IgD-negative memory B cell (primary cell): ENCODE data around the gene FZD10. TPM values are rescaled to one million over a fixed set of nuclear protein-coding genes. Genes with fewer than 3 reads are reported as not detected.
A peak's percentile ranks its signal among the peaks of the same experiment; 100 is the strongest.

Source experiments
- H3K27ac Mint-ChIP-seq, 3 donors: one replicate each; pipeline ENCODE4 v1.8.0; 2020 to 2022; ENCODE audit warnings: mild to moderate bottlenecking in 3 of 3, mixed read lengths in 3 of 3, moderate library complexity in 1 of 3
- H3K27me3 Mint-ChIP-seq: one replicate; pipeline ENCODE4 v1.8.0; 2021; ENCODE audit warnings: mixed read lengths
- H3K36me3 Mint-ChIP-seq: one replicate; pipeline ENCODE4 v1.8.0; 2020; ENCODE audit warnings: mild to moderate bottlenecking, mixed read lengths
- H3K4me1 Mint-ChIP-seq, 3 donors: one replicate each; pipeline ENCODE4 v1.8.0; 2020 to 2022; ENCODE audit warnings: mixed read lengths in 3 of 3, mild to moderate bottlenecking in 1 of 3
- H3K4me3 Mint-ChIP-seq, 4 donors: one replicate each; pipeline ENCODE4 v1.8.0; 2020 to 2022; ENCODE audit warnings: mild to moderate bottlenecking in 4 of 4, mixed read lengths in 4 of 4, moderate library complexity in 3 of 4
- H3K9me3 Mint-ChIP-seq, 3 donors: one replicate each; pipeline ENCODE4 v1.8.0; 2020 to 2021; ENCODE audit warnings: mixed read lengths in 3 of 3, mild to moderate bottlenecking in 1 of 3
- polyA plus RNA-seq: library from polyadenylated mRNA; unstranded; fragments of 300-500 nt; fragmentation: Illumina TruSeq; gene quantifications from one replicate; pipeline ENCODE4 v1.2.3, GENCODE V29; 2021

The FZD10 gene, protein sequence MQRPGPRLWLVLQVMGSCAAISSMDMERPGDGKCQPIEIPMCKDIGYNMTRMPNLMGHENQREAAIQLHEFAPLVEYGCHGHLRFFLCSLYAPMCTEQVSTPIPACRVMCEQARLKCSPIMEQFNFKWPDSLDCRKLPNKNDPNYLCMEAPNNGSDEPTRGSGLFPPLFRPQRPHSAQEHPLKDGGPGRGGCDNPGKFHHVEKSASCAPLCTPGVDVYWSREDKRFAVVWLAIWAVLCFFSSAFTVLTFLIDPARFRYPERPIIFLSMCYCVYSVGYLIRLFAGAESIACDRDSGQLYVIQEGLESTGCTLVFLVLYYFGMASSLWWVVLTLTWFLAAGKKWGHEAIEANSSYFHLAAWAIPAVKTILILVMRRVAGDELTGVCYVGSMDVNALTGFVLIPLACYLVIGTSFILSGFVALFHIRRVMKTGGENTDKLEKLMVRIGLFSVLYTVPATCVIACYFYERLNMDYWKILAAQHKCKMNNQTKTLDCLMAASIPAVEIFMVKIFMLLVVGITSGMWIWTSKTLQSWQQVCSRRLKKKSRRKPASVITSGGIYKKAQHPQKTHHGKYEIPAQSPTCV
- not detected for polyA plus RNA-seq

DNA sequence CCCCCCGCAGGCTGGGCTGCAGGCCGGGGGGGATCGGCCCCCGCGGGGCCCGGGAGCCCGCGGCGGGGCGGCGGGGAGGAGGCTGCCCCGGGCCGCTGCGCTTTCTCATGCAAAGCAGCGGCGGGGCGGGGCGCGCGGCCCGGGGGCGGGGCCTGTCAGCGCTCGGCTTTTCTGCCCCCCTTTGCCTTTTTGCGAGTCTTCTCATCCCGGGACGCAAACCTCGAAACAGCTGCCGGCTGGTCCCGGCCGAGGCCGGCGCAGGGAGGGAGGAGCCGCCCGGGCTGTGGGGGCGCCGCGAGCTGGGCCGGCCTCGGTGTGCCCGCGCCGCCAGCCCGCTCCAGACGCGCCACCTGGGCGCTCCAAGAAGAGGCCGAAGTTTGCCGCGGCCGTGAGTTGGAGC, at the start of gene FZD10:
FZD10 (plus strand) TSS at position 198 of the 400 bp plus-strand sequence. CDS start 479 bp downstream, outside the sequence.
- H3K27ac Mint-ChIP-seq: no peak within 1 kb of the TSS
- peaks cover 0 to 3% (median 0%) of the 10 kb centered on the region in 3 donors for H3K9me3 Mint-ChIP-seq
- peak within 1 kb of the TSS in 2 of 4 donors; percentile 72 to 76 for H3K4me3 Mint-ChIP-seq
- peaks cover 25% of the 10 kb centered on the region for H3K27me3 Mint-ChIP-seq
- H3K4me1 Mint-ChIP-seq: peaks cover 0 to 2% (median 1%) of the 10 kb centered on the region in 3 donors
- no peaks in the 10 kb centered on the region for H3K36me3 Mint-ChIP-seq

DNA sequence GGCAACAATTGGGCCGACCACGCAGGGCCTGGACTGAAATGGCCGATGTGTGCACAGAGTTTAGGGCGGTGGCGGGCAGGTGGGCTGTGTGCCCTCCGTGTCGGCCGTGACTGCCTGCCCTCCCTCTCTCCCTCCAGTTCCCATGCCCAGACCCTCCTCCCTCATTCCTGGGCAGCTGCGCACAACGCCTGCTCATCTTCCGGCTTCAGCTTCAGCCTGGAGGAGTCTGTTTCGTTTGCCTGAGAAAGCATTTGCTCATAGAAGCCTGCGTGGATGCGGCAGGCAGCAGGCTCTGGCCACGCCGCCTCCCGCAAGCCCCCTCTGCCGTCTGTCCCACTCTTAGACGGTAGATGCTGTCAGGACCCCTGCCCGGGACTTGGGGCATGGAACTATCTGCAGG, 47.3 kb upstream of the FZD10 start:
- no peak overlapping the region for H3K4me3 Mint-ChIP-seq
- H3K27me3 Mint-ChIP-seq: no peaks in the 10 kb centered on the region
- no peak overlapping the region for H3K27ac Mint-ChIP-seq
- H3K36me3 Mint-ChIP-seq: no peaks in the 10 kb centered on the region
- no peaks in the 10 kb centered on the region for H3K4me1 Mint-ChIP-seq
- H3K9me3 Mint-ChIP-seq: peaks cover 3 to 5% (median 5%) of the 10 kb centered on the region in 3 donors

DNA sequence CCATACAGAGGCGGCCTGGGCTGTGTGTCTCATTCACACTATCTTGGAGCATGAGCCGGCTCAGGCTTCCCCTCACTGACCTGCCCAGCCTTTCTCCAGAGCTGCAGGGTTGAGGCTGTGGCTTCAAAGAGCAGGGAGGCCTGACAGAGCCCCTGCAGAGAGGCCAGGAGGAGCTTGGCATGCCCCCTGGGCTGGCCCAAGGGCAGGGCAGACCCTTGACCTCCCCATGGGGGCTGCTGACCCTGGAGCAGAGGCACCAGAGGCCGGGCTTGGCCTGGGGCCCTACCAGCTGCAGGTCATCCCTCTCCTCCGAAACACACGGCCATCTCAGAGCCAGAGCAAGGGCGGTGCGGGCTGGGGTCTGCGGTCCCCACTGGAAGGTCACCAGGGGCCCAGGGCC, 46.6 kb upstream of the FZD10 start:
- Mint-ChIP-seq H3K9me3 (peaks cover 0 to 5% (median 3%) of the 10 kb centered on the region in 3 donors), H3K4me1 (no peaks in the 10 kb centered on the region), H3K27ac (no peak overlapping the region), H3K36me3 (no peaks in the 10 kb centered on the region), H3K27me3 (no peaks in the 10 kb centered on the region), H3K4me3 (no peak overlapping the region)

DNA sequence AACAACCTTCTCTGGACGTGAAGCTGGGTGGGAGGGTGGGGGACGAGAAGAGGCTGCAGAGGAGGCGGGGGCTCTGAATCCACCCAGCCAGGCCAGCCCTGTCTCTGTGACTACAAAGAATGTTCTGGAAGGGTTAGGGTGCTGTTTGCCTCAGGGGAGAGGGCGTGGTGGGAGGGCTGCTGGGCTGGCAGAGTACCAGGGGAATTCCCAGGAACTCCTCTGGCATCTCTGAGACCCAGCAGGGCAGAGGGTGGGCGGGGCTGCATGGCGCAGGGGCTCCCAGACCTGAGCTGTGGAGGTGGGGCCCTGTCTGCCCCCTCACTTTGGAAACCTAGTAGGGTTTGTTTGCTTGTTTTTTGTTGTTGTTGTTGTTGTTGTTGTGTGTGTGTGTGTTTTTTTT, 45.5 kb upstream of the FZD10 start:
- Mint-ChIP-seq H3K4me1 (no peaks in the 10 kb centered on the region), H3K4me3 (no peak overlapping the region), H3K27ac (no peak overlapping the region), H3K9me3 (peaks cover 0 to 5% (median 3%) of the 10 kb centered on the region in 3 donors), H3K27me3 (no peaks in the 10 kb centered on the region), H3K36me3 (no peaks in the 10 kb centered on the region)

DNA sequence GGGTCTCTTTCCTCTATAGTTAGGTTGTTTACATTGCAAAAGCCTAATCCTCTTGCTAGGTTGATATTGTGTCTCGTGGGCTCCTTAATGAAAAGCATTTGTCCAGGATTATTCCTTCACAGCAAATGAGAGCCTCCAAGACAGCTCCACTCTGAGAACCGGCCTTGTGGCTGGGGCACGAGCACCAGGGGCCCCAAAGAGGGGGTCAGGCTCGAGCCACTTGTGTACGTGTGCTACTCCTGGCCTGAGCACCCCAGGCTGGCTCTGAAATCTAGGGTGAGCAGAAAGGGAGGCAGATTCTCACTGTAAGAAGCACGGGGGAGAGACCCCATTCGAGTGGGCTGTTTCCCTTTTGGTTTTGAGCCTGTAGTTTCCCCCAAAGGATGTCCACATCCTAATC, 45.0 kb upstream of the FZD10 start:
- H3K4me1 Mint-ChIP-seq: no peaks in the 10 kb centered on the region
- no peaks in the 10 kb centered on the region for H3K27me3 Mint-ChIP-seq
- no peaks in the 10 kb centered on the region for H3K36me3 Mint-ChIP-seq
- H3K27ac Mint-ChIP-seq: no peak overlapping the region
- no peak overlapping the region for H3K4me3 Mint-ChIP-seq
- peaks cover 0 to 5% (median 3%) of the 10 kb centered on the region in 3 donors for H3K9me3 Mint-ChIP-seq

DNA sequence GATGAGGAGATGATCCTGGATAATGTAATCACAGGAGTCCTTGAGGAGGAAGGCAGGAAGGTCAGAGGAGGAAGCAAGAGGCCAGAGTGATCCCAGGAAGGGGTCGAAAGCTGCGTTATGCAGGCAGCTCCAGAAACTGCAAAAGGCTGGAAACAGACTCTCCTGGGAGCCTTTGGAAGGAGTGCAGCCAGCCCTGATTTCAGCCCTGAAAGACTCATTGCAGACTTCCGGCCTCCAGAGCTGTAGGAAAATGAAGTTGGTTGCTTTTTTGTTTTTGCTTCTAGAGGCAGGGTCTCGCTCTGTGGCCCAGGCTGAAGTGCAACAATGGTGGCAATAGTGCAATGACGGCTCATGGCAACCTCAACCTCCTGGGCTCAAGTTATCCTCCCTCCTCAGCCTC, 44.6 kb upstream of the FZD10 start:
- no peaks in the 10 kb centered on the region for H3K27me3 Mint-ChIP-seq
- H3K9me3 Mint-ChIP-seq: peaks cover 0 to 3% (median 3%) of the 10 kb centered on the region in 3 donors

DNA sequence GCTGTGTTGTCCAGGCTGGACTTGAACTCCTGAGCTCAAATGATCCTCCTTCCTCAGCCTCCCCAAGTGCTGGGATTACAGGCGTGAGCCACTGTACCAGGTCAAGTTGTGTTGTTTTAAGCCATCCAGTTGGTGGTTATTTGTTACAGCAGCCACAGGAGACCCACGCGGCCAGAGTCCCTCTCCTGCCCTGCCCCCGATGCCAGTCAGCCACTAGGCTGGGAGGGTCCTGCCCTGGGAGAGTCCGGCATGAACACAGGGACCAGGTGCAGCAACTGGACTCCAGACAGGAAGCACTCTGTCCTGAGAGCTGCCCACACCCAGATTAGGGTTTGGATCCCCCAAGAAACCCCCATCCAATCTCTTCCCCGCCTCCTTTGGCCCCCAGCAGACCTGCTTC, 44.1 kb upstream of the FZD10 start:
- Mint-ChIP-seq H3K27ac (no peak overlapping the region), H3K4me3 (no peak overlapping the region), H3K36me3 (no peaks in the 10 kb centered on the region), H3K9me3 (peaks cover 0 to 3% (median 1%) of the 10 kb centered on the region in 3 donors), H3K4me1 (no peaks in the 10 kb centered on the region), H3K27me3 (no peaks in the 10 kb centered on the region)

More for the DNA sequence above, 44.6 kb upstream of the FZD10 start:
- Mint-ChIP-seq H3K36me3 (no peaks in the 10 kb centered on the region), H3K4me1 (no peaks in the 10 kb centered on the region), H3K4me3 (no peak overlapping the region), H3K27ac (no peak overlapping the region)

DNA sequence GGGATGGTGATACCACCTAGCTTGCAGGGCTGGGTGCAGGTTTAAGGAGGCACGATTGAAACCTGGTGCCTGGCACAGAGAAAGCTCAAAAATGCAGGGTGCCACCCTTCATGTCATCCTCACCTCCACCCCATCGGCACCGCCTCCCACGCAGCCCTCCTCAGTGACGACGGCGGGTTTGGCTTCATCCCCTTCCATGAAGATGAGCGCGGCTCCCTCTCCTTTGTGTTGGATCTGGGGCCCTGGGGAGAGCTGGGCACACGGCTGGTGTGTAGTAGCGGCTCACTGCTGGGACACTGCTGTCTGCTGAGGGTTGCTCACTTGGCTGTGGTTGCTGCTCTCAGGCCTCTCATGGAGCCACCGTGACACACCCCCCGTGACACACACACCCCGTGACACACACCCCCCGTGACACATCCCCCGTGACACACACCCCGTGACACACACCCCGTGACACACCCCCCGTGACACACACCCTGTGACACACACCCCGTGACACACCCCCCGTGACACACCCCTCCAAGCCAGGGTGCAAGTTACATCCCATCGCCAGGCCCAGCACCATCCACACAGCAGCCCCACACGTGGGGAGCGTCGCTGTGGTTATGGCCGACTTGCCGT, 42.9 kb upstream of the FZD10 start:
- Mint-ChIP-seq H3K27me3 (no peaks in the 10 kb centered on the region), H3K9me3 (peaks cover 0 to 1% (median 0%) of the 10 kb centered on the region in 3 donors), H3K27ac (no peak overlapping the region), H3K36me3 (no peaks in the 10 kb centered on the region), H3K4me3 (no peak overlapping the region), H3K4me1 (no peaks in the 10 kb centered on the region)

DNA sequence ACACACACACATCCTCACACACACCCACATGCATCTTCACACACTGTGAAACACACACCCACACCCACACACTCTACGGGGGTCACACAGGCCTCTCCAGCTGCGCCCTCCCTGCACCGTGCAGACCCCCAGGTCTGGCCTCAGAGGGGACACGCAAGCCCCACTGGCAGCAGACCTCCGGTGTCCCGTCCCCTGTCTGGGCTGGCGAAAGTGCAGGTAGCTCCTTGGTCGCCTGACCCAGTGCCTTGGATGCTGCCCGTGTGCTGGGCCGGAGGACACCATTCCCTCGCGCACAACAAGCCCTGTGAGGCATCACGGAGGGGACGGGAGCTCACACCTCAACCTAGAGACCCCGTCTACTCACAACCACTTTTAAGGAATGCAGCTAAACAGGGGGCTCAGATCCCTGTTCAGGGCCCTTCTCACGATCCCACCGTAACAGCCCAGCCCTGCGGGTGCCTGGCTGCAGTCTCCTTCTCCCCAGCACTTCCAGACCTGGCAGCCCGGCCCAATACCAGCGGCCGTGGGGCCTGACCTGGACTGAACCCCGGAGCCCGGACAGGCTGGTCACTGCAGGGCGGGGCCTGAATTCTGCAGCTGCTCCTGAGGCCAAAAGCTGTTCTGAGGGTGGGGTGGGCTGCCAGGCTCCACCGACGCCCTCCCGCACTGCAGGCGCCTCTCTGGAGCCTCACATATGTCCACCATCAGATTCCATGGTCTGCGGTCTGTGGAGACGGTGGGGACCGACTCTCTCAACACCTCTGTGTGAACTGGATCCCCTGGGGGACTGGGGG, 42.1 kb upstream of the FZD10 start:
- Mint-ChIP-seq H3K27ac (no peak overlapping the region), H3K9me3 (peaks cover 0 to 1% (median 0%) of the 10 kb centered on the region in 3 donors), H3K4me1 (no peaks in the 10 kb centered on the region)

DNA sequence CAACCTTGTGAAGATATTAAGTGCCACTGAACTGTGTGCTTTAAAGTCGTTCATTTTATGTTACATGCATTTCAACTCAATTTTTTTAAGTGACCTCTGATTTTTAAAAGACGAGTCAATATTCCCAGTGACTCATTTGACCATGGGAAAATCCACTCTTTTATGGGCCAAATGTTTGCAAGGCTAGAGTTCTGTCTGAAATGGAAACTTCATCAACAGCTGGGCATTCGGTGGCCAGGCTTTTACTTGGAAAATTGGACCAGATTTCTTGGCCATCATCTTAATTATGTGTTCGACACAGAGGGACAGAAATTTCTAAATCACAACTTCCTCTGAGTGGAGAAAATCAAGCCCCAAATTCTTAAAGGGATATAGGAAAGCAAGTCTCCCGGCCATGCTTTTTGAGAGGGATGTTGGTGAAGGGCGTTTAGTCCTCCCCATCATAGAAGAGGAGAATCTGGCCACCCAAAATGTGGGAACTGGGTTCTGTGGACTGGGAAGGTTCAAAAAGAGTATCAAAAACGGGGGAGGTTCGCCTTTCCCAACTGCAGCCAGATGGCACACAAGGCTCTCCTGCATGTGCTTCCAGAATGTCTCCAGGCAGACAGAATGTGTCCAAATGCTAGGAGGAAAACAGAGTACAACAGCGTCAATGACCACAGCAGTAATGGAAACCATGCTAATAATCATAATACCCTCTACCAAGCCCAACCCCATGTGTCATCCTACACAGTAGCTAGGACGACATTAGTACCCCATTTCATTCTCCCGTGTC, 40.9 kb upstream of the FZD10 start:
- peaks cover 0 to 1% (median 0%) of the 10 kb centered on the region in 3 donors for H3K9me3 Mint-ChIP-seq
- peaks cover 2% of the 10 kb centered on the region for H3K36me3 Mint-ChIP-seq
- no peaks in the 10 kb centered on the region for H3K27me3 Mint-ChIP-seq
- no peak overlapping the region for H3K4me3 Mint-ChIP-seq
- no peaks in the 10 kb centered on the region for H3K4me1 Mint-ChIP-seq
- H3K27ac Mint-ChIP-seq: no peak overlapping the region

More for the DNA sequence above, 42.1 kb upstream of the FZD10 start:
- Mint-ChIP-seq H3K27me3 (no peaks in the 10 kb centered on the region), H3K36me3 (no peaks in the 10 kb centered on the region), H3K4me3 (no peak overlapping the region)

DNA sequence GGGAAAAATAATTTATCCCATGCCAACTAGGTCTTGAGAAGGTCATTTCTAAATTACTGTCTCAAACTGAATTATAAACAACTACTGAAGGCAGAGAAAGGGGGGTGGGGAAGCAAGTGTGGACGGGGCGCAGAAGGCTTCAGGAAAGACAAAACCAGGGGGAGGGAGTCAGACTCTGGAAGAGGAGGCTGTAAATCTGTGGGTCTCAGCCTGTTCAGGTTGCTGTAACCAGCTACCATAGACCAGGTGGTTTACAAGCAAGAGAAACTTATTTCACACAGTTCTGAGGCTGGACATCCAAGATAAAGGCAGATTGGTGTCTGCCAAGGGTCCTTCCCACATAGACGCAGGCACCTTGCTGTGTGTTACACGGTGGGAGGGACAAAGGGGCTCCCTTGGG, 39.9 kb upstream of the FZD10 start:
- H3K9me3 Mint-ChIP-seq: peaks cover 0 to 1% (median under 1%) of the 10 kb centered on the region in 3 donors
- H3K36me3 Mint-ChIP-seq: peaks cover 2% of the 10 kb centered on the region
- H3K27ac Mint-ChIP-seq: no peak overlapping the region
- H3K4me3 Mint-ChIP-seq: no peak overlapping the region
- H3K4me1 Mint-ChIP-seq: no peaks in the 10 kb centered on the region
- H3K27me3 Mint-ChIP-seq: no peaks in the 10 kb centered on the region

DNA sequence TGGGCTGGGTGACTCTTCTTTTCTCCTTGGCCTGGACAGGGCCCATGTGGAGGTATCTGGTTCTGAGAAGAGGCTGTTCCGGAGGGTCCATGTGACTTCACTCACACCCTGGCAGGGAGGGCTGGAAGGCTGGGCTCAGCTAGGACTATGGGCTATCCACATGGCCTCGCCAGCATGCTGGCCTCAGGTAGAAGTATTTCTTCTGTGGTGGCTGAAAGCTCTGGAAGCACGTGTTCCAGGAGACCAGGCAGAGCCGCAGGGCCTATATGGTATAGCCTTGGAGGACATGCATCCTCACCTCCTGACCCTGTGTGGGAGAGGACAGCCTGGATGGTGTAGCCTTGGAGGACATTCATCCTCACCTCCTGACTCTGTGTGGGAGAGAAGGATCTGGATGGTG, 38.2 kb upstream of the FZD10 start:
- Mint-ChIP-seq H3K9me3 (peaks cover 0 to 7% (median 5%) of the 10 kb centered on the region in 3 donors), H3K27me3 (no peaks in the 10 kb centered on the region), H3K4me3 (no peak overlapping the region), H3K36me3 (peaks cover 2% of the 10 kb centered on the region), H3K4me1 (no peaks in the 10 kb centered on the region), H3K27ac (no peak overlapping the region)

DNA sequence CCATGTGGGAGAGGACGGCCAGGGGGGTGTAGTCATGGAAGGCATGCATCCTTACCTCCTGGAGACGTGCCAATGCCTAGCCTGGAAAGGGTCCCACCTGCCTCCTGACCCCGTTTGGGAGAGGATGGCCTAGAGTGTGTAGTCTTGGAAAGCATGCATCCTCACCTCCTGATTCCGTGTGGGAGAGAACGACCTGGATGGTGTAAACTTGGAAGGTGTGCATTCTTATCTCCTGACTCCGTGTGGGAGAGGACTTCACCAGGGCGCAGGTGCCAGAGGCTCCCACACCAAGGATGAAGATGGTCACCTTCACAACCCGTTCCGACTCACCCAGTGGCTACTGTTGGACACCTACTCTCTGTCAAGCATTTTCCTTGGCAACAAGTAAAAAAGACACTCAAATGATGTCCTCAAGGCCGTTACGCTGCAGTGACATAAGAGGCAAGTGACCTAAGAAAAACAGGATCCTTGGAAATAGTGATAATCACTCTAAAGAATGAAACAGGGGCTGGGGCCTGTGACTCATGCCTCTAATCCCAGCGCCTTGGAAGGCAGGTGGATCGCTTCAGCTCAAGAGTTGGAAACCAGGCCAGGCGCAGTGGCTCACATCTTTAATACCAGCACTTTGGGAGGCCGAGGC, 37.5 kb upstream of the FZD10 start:
- peaks cover 0 to 11% (median 9%) of the 10 kb centered on the region in 3 donors for H3K9me3 Mint-ChIP-seq
- peaks cover 2% of the 10 kb centered on the region for H3K36me3 Mint-ChIP-seq

DNA sequence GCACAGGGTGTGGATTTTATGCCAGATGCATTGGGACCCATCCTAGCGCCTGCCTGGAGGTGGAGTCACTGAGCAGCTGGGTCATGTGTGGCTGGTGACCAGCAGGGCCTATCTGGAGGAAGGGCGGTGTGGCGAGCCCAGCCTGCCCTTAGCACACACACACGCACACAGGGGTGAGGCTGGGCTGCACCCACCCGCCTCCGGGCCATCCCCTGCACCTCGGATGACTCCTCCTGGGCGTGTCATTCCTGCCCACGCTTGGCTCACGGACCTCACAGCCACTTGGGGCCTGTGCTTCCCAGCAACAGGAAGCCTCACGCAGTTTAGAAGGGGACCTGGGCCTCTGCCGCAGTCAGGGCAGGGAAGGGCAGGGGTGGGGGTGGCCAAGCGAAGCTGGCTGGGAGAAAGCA, 36.2 kb upstream of the FZD10 start:
- Mint-ChIP-seq H3K36me3 (peaks cover 2% of the 10 kb centered on the region), H3K9me3 (peaks cover 0 to 11% (median 8%) of the 10 kb centered on the region in 3 donors), H3K4me1 (no peaks in the 10 kb centered on the region), H3K27me3 (no peaks in the 10 kb centered on the region), H3K4me3 (no peak overlapping the region), H3K27ac (no peak overlapping the region)

More for the DNA sequence above, 37.5 kb upstream of the FZD10 start:
- Mint-ChIP-seq H3K27me3 (no peaks in the 10 kb centered on the region), H3K4me1 (no peaks in the 10 kb centered on the region), H3K4me3 (no peak overlapping the region), H3K27ac (no peak overlapping the region)
